H1 (cell line): ENCODE measurements around the gene DGAT2L6. TPM values are rescaled to one million over a fixed set of nuclear protein-coding genes. Genes with fewer than 3 reads are reported as not detected.

Experiments
- CTCF ChIA-PET: fragments of 300-600 bp; sonication (Branson Sonifier 250); formaldehyde crosslinking; loops from one replicate; lab custom pipeline; 2021; ENCODE audit not compliant: partially characterized antibody; lab: Charles Lee
- POLR2A ChIA-PET: fragments of 300-600 bp; sonication (Branson Sonifier 250); formaldehyde crosslinking; loops from one replicate; lab custom pipeline; 2021; ENCODE audit warnings: inconsistent platforms; ENCODE audit not compliant: partially characterized antibody; lab: Charles Lee
- DNase-seq, 2 experiments: peaks; one replicate each; pipeline versions ENCODE4 v3.0.0 to v3.0.0-alpha.2; 2010 to 2022; ENCODE audit warnings: low spot score in 2 of 2, low read depth in 1 of 2, mixed read lengths in 1 of 2
- FAIRE-seq: peaks from 2 replicates; lab custom pipeline; 2011; peaks lifted over from hg19 to GRCh38; lab: Jason Lieb, UNC
- H2AFZ ChIP-seq: 2 replicates; pipeline ENCODE4 v1.8.1; 2012; ENCODE audit warnings: low read length, inconsistent platforms
- H2AK5ac ChIP-seq: 2 replicates; pipeline ENCODE4 v1.6.1; 2013; ENCODE audit warnings: low read depth, low read length
- H2BK120ac ChIP-seq: replicated peaks from 2 replicates; pipeline ENCODE3; 2013; ENCODE audit warnings: low read depth, low read length, inconsistent platforms
- H2BK12ac ChIP-seq: 2 replicates; pipeline ENCODE4 v1.6.1; 2013; ENCODE audit warnings: low read depth, low read length
- H2BK15ac ChIP-seq: 2 replicates; pipeline ENCODE4 v1.6.1; 2013; ENCODE audit warnings: low read length
- H2BK20ac ChIP-seq: 2 replicates; pipeline ENCODE4 v1.6.1; 2013; ENCODE audit warnings: low read length
- H2BK5ac ChIP-seq: 2 replicates; pipeline ENCODE4 v1.6.1; 2013; ENCODE audit warnings: low read depth, low read length
- H3K14ac ChIP-seq: 2 replicates; pipeline ENCODE4 v1.6.1; 2013; ENCODE audit warnings: inconsistent platforms; ENCODE audit not compliant: insufficient read length
- H3K18ac ChIP-seq: 2 replicates; pipeline ENCODE4 v1.6.1; 2013; ENCODE audit warnings: low read length; ENCODE audit errors: extremely low read depth
- H3K23ac ChIP-seq: 2 replicates; pipeline ENCODE4 v1.6.1; 2013; ENCODE audit warnings: inconsistent platforms; ENCODE audit not compliant: insufficient read length
- H3K23me2 ChIP-seq: 2 replicates; pipeline ENCODE4 v1.6.1; 2013; ENCODE audit warnings: low read depth, low read length
- H3K27ac ChIP-seq: 2 replicates; pipeline ENCODE4 v1.6.1; 2011; ENCODE audit warnings: low read depth, low read length, inconsistent platforms
- H3K27me3 ChIP-seq, 4 experiments: replicated peaks in 1 of 4; 1 replicate in 1 of 4; 2 replicates in 3 of 4; pipeline versions ENCODE4 v1.6.1 to v1.8.1; 2011 to 2013; ENCODE audit warnings: low read length in 3 of 4, mild to moderate bottlenecking in 3 of 4, inconsistent platforms in 2 of 4, mixed read lengths in 2 of 4, moderate library complexity in 1 of 4; ENCODE audit not compliant: control insufficient read depth in 3 of 4, insufficient read depth in 3 of 4; ENCODE audit errors: extremely low read depth in 1 of 4
- H3K36me3 ChIP-seq, 4 experiments: 2 replicates each; pipeline versions ENCODE4 v1.6.1 to v1.8.1; 2011 to 2013; ENCODE audit warnings: mild to moderate bottlenecking in 4 of 4, low read length in 3 of 4, moderate library complexity in 2 of 4, control low read depth in 1 of 4, inconsistent platforms in 1 of 4; ENCODE audit not compliant: insufficient read depth in 4 of 4, control insufficient read depth in 2 of 4
- H3K4ac ChIP-seq: replicated peaks from 2 replicates; pipeline ENCODE3; 2013; ENCODE audit warnings: low read length, low read depth, mixed read lengths, inconsistent platforms; ENCODE audit not compliant: insufficient read length
- H3K4me1 ChIP-seq, 4 experiments: replicated peaks in 1 of 4; 1 replicate in 1 of 4; 2 replicates in 3 of 4; pipeline versions ENCODE4 v1.6.1 to v1.8.1; 2011 to 2013; ENCODE audit warnings: low read length in 3 of 4, inconsistent platforms in 2 of 4, mixed read lengths in 1 of 4; ENCODE audit not compliant: insufficient read depth in 4 of 4, control insufficient read depth in 3 of 4
- H3K4me2 ChIP-seq, 2 experiments: 2 replicates each; pipeline versions ENCODE4 v1.6.1 to v1.8.1; 2011 to 2013; ENCODE audit warnings: low read depth in 2 of 2, low read length in 2 of 2, control low read depth in 1 of 2, inconsistent platforms in 1 of 2, mild to moderate bottlenecking in 1 of 2; ENCODE audit not compliant: insufficient read depth in 1 of 2
- H3K4me3 ChIP-seq, 4 experiments: fragments of 200-600, 300-600 bp in 1 of 4; sonication (generic), shearing (Covaris generic), sonication (Bioruptor Twin) in 1 of 4; 2 replicates each; pipeline versions ENCODE4 v1.5.1 to v1.8.1; 2011 to 2016; ENCODE audit warnings: low read length in 4 of 4, low read depth in 3 of 4, control low read depth in 2 of 4, inconsistent platforms in 2 of 4, mild to moderate bottlenecking in 2 of 4, mixed read lengths in 1 of 4, moderate library complexity in 1 of 4; ENCODE audit not compliant: insufficient read depth in 2 of 4; ENCODE audit errors: extremely low read depth in 1 of 4
- H3K56ac ChIP-seq: replicated peaks from 2 replicates; pipeline ENCODE3; 2013; ENCODE audit warnings: low read depth, mild to moderate bottlenecking, mixed read lengths, low read length, inconsistent platforms; ENCODE audit not compliant: insufficient read length
- H3K79me1 ChIP-seq: 2 replicates; pipeline ENCODE4 v1.6.1; 2013; ENCODE audit warnings: low read depth, low read length, control low read depth
- H3K79me2 ChIP-seq, 2 experiments: 2 replicates each; pipeline versions ENCODE4 v1.6.1 to v1.8.1; 2012 to 2013; ENCODE audit warnings: low read length in 2 of 2, mild to moderate bottlenecking in 2 of 2, inconsistent platforms in 1 of 2; ENCODE audit not compliant: insufficient read depth in 2 of 2, control insufficient read depth in 1 of 2
- H3K9ac ChIP-seq, 4 experiments: replicated peaks in 1 of 4; 1 replicate in 1 of 4; 2 replicates in 3 of 4; pipeline versions ENCODE4 v1.6.1 to v1.8.1; 2011 to 2013; ENCODE audit warnings: low read depth in 3 of 4, low read length in 3 of 4, control low read depth in 2 of 4, mild to moderate bottlenecking in 2 of 4, moderate library complexity in 2 of 4, inconsistent platforms in 1 of 4; ENCODE audit errors: extremely low read depth in 1 of 4
- H3K9me3 ChIP-seq, 2 experiments: 2 replicates each; pipeline versions ENCODE4 v1.6.1 to v1.8.1; 2012 to 2013; ENCODE audit warnings: mild to moderate bottlenecking in 2 of 2, moderate library complexity in 2 of 2, control low read depth in 1 of 2, inconsistent platforms in 1 of 2, low read depth in 1 of 2, low read length in 1 of 2, mixed read lengths in 1 of 2; ENCODE audit not compliant: insufficient read depth in 2 of 2
- H4K20me1 ChIP-seq, 2 experiments: replicated peaks in 1 of 2; 2 replicates each; pipeline versions ENCODE3 to v1.8.1; 2011 to 2013; ENCODE audit warnings: inconsistent platforms in 2 of 2, low read length in 2 of 2, mild to moderate bottlenecking in 1 of 2; ENCODE audit not compliant: insufficient read depth in 2 of 2, control insufficient read depth in 1 of 2
- H4K5ac ChIP-seq: 2 replicates; pipeline ENCODE4 v1.6.1; 2013; ENCODE audit warnings: low read length, low read depth, mixed read lengths, inconsistent platforms; ENCODE audit not compliant: insufficient read length
- H4K8ac ChIP-seq: 2 replicates; pipeline ENCODE4 v1.8.0; 2013; ENCODE audit warnings: mild to moderate bottlenecking, moderate library complexity, low read length, inconsistent platforms; ENCODE audit not compliant: insufficient read depth; ENCODE audit errors: extremely low read depth
- H4K91ac ChIP-seq: replicated peaks from 2 replicates; pipeline ENCODE3; 2013; ENCODE audit warnings: low read length, mixed read lengths, inconsistent platforms; ENCODE audit not compliant: insufficient read length
- ASH2L ChIP-seq: fragments of 200-600, 300-600 bp; sonication (generic); IDR thresholded peaks from one replicate; pipeline ENCODE4 v1.7.1; 2017; ENCODE audit warnings: low read length
- CHD2 ChIP-seq: IDR thresholded peaks from 2 replicates; pipeline ENCODE4 v1.6.1; 2012; ENCODE audit warnings: low read length, improper control_type of control experiment
- EGR1 ChIP-seq: IDR thresholded peaks from 2 replicates; pipeline ENCODE4 v1.6.1; 2011; ENCODE audit warnings: low read depth, low read length, borderline replicate concordance
- HDAC6 ChIP-seq: IDR thresholded peaks from one replicate; pipeline ENCODE4 v1.7.1; 2012; ENCODE audit warnings: low read depth, mild to moderate bottlenecking, inconsistent platforms, low read length, moderate library complexity
- KDM5A ChIP-seq: fragments of 200-600 bp; IDR thresholded peaks from 2 replicates; pipeline ENCODE4 v1.7.1; 2012; ENCODE audit warnings: mild to moderate bottlenecking, low read length, inconsistent platforms, mixed read lengths
- MAFK ChIP-seq: IDR thresholded peaks from 2 replicates; pipeline ENCODE4 v1.6.1; 2012; ENCODE audit warnings: low read depth, mild to moderate bottlenecking, improper control_type of control experiment, low read length
- POU5F1 ChIP-seq: IDR thresholded peaks from 2 replicates; pipeline ENCODE4 v1.6.1; 2011; ENCODE audit warnings: low read depth, mild to moderate bottlenecking, low read length, moderate library complexity
- RNF2 ChIP-seq: fragments of 200-900, 300-1000 bp; sonication (generic); IDR thresholded peaks from 2 replicates; pipeline ENCODE4 v1.7.1; 2016; ENCODE audit warnings: borderline replicate concordance, low read depth, mild to moderate bottlenecking, antibody characterized with exemption, low read length; ENCODE audit not compliant: poor library complexity, severe bottlenecking; ENCODE audit errors: missing control alignments
- RXRA ChIP-seq: IDR thresholded peaks from 2 replicates; pipeline ENCODE4 v1.6.1; 2011; ENCODE audit warnings: low read depth, mild to moderate bottlenecking, low read length, moderate library complexity; ENCODE audit not compliant: insufficient read depth
- SP2 ChIP-seq: IDR thresholded peaks from 2 replicates; pipeline ENCODE4 v1.6.1; 2012; ENCODE audit warnings: mild to moderate bottlenecking, low read length, inconsistent platforms
- WGBS, 2 experiments: shearing (Covaris generic) in 1 of 2; methylation state at CpG; one replicate each; pipeline versions ENCODE4 v1.1.6 to v1.1.7; 2013 to 2015; ENCODE audit warnings: low lambda C conversion rate in 2 of 2, mixed read lengths in 2 of 2, inconsistent platforms in 1 of 2, low coverage in 1 of 2, missing lambda C conversion rate in 1 of 2; ENCODE audit not compliant: insufficient replicate concordance in 2 of 2, insufficient coverage in 1 of 2, insufficient read length in 1 of 2; ENCODE audit errors: extremely low coverage in 1 of 2, missing lambda C conversion rate in 1 of 2; 5-methylcytosine and 5-hydroxymethylcytosine counted together
- polyA plus RNA-seq, 7 experiments: library from polyadenylated mRNA; depleted of rRNA in 3 of 7; stranded (reverse) in 5 of 7; unstranded in 2 of 7; fragments of >200 nt in 5 of 7; fragments of 200-250 nt in 2 of 7; gene quantifications; 1 replicate in 5 of 7; 2 replicates in 1 of 7; 4 replicates in 1 of 7; pipeline versions ENCODE4 v1.2.1 to v1.2.3, GENCODE V29; 2011 to 2013; ENCODE audit warnings: missing spikeins in 2 of 7, mixed read lengths in 2 of 7
- total RNA-seq: library from RNA; stranded (reverse); fragmentation: NEBNext Ultra II Directional; extraction: Animal tissue kit (Norgen Biotek cat#: 25700); gene quantifications from 2 replicates; pipeline ENCODE4 v1.2.1, GENCODE V29; 2021
- TF ChIP-seq, protein P1 (sequence below): IDR thresholded peaks from 2 replicates; pipeline ENCODE4 v1.6.1; 2011; ENCODE audit warnings: low read depth, mild to moderate bottlenecking, low read length; ENCODE audit not compliant: insufficient read depth

The DGAT2L6 gene
- total and polyA plus RNA-seq, 2 of the 8 experiments (the other 6 are each of a cell fraction or from before 2014, with no cell fraction given), result not detected

DNA sequence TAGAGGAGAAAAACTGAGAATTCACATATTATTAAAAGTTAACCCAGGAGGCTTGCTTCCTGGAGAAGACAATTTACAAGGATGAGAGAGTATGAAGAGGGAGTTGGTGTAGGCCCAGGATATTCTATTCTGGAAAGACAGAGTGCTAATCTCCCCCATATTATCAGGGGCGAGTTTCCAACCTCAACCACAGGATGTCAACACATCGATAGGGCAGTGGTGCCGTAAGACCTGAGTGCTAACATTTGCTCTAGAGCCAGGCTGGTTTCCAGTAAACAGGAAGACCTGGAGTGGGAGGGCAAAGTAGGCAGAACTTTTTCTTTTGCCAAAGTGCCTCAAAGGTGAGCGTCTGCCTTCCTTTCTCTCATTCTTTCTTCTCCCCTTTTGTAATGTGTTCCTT lies 54.4 kb downstream of the DGAT2L6 start:
- H4K20me1 ChIP-seq, result no peaks in the 10 kb centered on the region
- no peak overlapping the region for H3K9ac ChIP-seq
- H3K14ac ChIP-seq, result no peak overlapping the region
- no peak overlapping the region for H2BK15ac ChIP-seq
- no peak overlapping the region for H3K18ac ChIP-seq
- H3K23me2 ChIP-seq, result no peaks in the 10 kb centered on the region
- no peak for FAIRE-seq
- no peak overlapping the region for H3K4me3 ChIP-seq
- WGBS, 2 experiments, result 90% methylated on average over 4 of the region's 4 CpGs; no CpG with 5 or more reads in 1 of the 2 experiments
- H3K23ac ChIP-seq, result no peak overlapping the region
- no peak overlapping the region for H2AK5ac ChIP-seq
- no peaks in the 10 kb centered on the region for H3K27me3 ChIP-seq
- H2BK5ac ChIP-seq, result no peak overlapping the region
- no peak overlapping the region for H4K5ac ChIP-seq
- no peak overlapping the region for H2BK12ac ChIP-seq
- no peaks in the 10 kb centered on the region for H3K79me1 ChIP-seq
- no peak overlapping the region for H2BK120ac ChIP-seq
- H3K27ac ChIP-seq, result no peak overlapping the region
- POLR2A ChIA-PET, result no interaction called here
- no peak overlapping the region for H2BK20ac ChIP-seq
- no peak overlapping the region for H4K91ac ChIP-seq
- H3K9me3 ChIP-seq, result no peaks in the 10 kb centered on the region
- H3K4me2 ChIP-seq, result no peak overlapping the region
- no peak overlapping the region for H3K4ac ChIP-seq
- H3K36me3 ChIP-seq, result no peaks in the 10 kb centered on the region
- no peak overlapping the region for H2AFZ ChIP-seq
- DNase-seq, result no peak
- H3K4me1 ChIP-seq, result no peaks in the 10 kb centered on the region
- CTCF ChIA-PET, result no interaction called here
- H4K8ac ChIP-seq, result no peak overlapping the region
- H3K56ac ChIP-seq, result no peak overlapping the region
- H3K79me2 ChIP-seq, result no peaks in the 10 kb centered on the region
- TF ChIP-seq ASH2L, result no peak
- TF ChIP-seq RXRA, result no peak
- TF ChIP-seq RNF2, result no peak
- TF ChIP-seq HDAC6, result no peak
- TF ChIP-seq POU5F1, result no peak
- no peak for TF ChIP-seq SP2
- TF ChIP-seq, protein P1, sequence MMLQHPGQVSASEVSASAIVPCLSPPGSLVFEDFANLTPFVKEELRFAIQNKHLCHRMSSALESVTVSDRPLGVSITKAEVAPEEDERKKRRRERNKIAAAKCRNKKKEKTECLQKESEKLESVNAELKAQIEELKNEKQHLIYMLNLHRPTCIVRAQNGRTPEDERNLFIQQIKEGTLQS, result no peak
- no peak for TF ChIP-seq KDM5A
- no peak for TF ChIP-seq MAFK
- TF ChIP-seq EGR1, result no peak
- TF ChIP-seq CHD2, result no peak
